ENCODE data around the gene CLIC2. TPM values are rescaled to one million over a fixed set of nuclear protein-coding genes. Genes with fewer than 3 reads are reported as not detected.
A peak's percentile ranks its signal among the peaks of the same experiment; 100 is the strongest.
"Not testable (repeated sequence)": the region's sequence is repeated elsewhere in the genome, so short reads cannot be mapped to it uniquely, and the experiment has no call there.

Gene CLIC2
- polyA plus RNA-seq, 2 of the 4 experiments (the other 2 are of a cell fraction) = 0.32 to 0.39 TPM

- ChIA-PET CTCF (no interaction called here), POLR2A (no interaction called here)
- WGBS (ENCODE audit: missing lambda C conversion rate) = 23% methylated on average over 1 of the region's 1 CpG
- H3K4me3 ChIP-seq = no peak overlapping the region
- no peaks in the 10 kb centered on the region for H3K4me1 ChIP-seq
- TF ChIP-seq MAFK (IDR thresholded peaks at IDR 0.05; ENCODE audit: partially characterized antibody) = peak; percentile 32
- TF ChIP-seq HMGXB4 (CRISPR knock-in tag; IDR thresholded peaks at IDR 0.05; ENCODE audit: borderline replicate concordance) = no peak
- TF ChIP-seq RNF2 (IDR thresholded peaks at IDR 0.05; ENCODE audit: borderline replicate concordance, low read depth) = no peak
- ATAC-seq (no peak), FAIRE-seq (no peak), DNase-seq (ENCODE audit: low read depth in 1 of 2, low spot score in 1 of 2) (no peak)
- no peaks in the 10 kb centered on the region for H3K9me3 ChIP-seq
- H3K27ac ChIP-seq = no peak overlapping the region
- H3K4me2 ChIP-seq = no peak overlapping the region
Measured at GRCh38 chrX:155270969-155271368, 63.4 kb downstream of the CLIC2 start.

DNA sequence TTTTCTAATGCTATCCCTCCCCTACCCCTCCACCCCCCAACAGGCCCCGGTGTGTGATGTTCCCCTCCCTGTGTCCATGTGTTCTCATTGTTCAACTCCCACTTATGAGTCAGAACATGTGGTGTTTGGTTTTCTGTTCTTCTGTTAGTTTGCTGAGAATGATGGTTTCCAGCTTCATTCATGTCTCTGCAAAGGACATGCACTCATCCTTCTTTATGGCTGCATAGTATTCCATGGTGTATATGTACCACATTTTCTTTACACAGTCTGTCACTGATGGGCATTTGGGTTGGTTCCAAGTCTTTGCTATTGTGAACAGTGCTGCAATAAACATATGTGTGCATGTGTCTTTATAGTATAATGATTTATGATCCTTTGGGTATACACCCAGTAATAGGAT is 66.4 kb downstream of the CLIC2 start:
- CTCF ChIA-PET; H3K4me3 ChIP-seq; FAIRE-seq; POLR2A ChIA-PET; DNase-seq (ENCODE audit: low read depth in 1 of 2, low spot score in 1 of 2); ATAC-seq; H3K27ac ChIP-seq; H3K4me2 ChIP-seq; H3K9me3 ChIP-seq; H3K4me1 ChIP-seq: not testable (repeated sequence)
- WGBS (ENCODE audit: missing lambda C conversion rate) = 60% methylated on average over 1 of the region's 1 CpG

DNA sequence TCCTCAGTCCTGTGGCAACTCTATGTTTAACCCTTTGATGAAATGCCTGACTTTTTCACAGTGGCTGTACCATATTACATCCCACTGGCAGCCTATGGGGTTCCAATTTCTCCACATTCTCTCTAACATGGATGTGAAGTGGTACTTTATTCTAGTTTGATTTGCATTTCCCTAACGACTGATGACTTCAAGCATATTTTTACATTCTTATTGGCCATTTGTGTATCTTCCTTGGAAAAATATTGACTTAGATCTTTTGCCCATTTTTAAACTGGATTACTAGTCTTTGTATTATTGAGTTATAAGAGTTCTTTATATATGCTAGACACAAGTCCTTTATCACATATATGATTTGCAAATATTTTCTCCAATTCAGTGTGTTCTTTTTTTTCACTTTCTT is 68.0 kb downstream of the CLIC2 start:
- H3K4me3 ChIP-seq = no peak overlapping the region
- H3K4me2 ChIP-seq = no peak overlapping the region
- peak; percentile 89 for FAIRE-seq
- no peak overlapping the region for H3K27ac ChIP-seq
- peak; percentile 79 for TF ChIP-seq RFX5 (IDR thresholded peaks at IDR 0.05)
- TF ChIP-seq, protein P1, sequence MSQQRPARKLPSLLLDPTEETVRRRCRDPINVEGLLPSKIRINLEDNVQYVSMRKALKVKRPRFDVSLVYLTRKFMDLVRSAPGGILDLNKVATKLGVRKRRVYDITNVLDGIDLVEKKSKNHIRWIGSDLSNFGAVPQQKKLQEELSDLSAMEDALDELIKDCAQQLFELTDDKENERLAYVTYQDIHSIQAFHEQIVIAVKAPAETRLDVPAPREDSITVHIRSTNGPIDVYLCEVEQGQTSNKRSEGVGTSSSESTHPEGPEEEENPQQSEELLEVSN (IDR thresholded peaks at IDR 0.05; ENCODE audit: borderline replicate concordance, low read depth) = no peak
- ChIA-PET CTCF (no interaction called here), POLR2A (no interaction called here)
- DNase-seq (ENCODE audit: low read depth in 1 of 2, low spot score in 1 of 2) = no peak
- WGBS (ENCODE audit: missing lambda C conversion rate) = 8% methylated on average over 1 of the region's 1 CpG
- no peaks in the 10 kb centered on the region for H3K9me3 ChIP-seq
- H3K4me1 ChIP-seq = 0 out of 3 replicates have a peak, but pooled peaks cover 3% of the 10 kb centered on the region
- ATAC-seq = no peak

GRCh38 chrX:155263854-155264628 is 70.4 kb downstream of the CLIC2 start, which contains the start of gene RAB39B:
RAB39B (minus strand) TSS chrX:155264491; CDS start chrX:155264288, 203 bp downstream.
- Histone ChIP-seq H3K4me1 (0 out of 3 replicates have a peak, but pooled peaks cover 3% of the 10 kb centered on the region), H3K4me3 (peak within 1 kb of the TSS; percentile 55), H3K27ac (peak within 1 kb of the TSS; percentile 32 to 82; a peak in 5 of 6 replicates), H3K9me3 (no peaks in the 10 kb centered on the region), H3K4me2 (peak within 1 kb of the TSS; percentile 78)
- CTCF ChIA-PET = no interaction called here
- FAIRE-seq (peak; percentile 88), ATAC-seq (peak; percentile 99 to 100), DNase-seq (ENCODE audit: low read depth in 1 of 2, low spot score in 1 of 2) (peak; percentile 51 to 74)
- WGBS (ENCODE audit: missing lambda C conversion rate) = 16% methylated on average over 20 of the region's 58 CpGs
- POLR2A ChIA-PET = no interaction called here
- TF ChIP-seq TFCP2L1 (CRISPR knock-in tag; IDR thresholded peaks at IDR 0.05) (no peak), CEBPB (IDR thresholded peaks at IDR 0.05) (peak in 1 of 2 experiments; percentile 54; a peak in 1 of 4 replicates), SMC3 (IDR thresholded peaks at IDR 0.05) (no peak), EHF (CRISPR knock-in tag; IDR thresholded peaks at IDR 0.05) (no peak), HOXB5 (CRISPR knock-in tag; IDR thresholded peaks at IDR 0.05) (no peak), MAX (IDR thresholded peaks at IDR 0.05) (no peak), FOSL2 (IDR thresholded peaks at IDR 0.05) (0 out of 2 replicates have a peak, but pooled peaks have one; percentile 48), FOSL2 (CRISPR knock-in tag; IDR thresholded peaks at IDR 0.05) (peak; percentile 90), TP53 (CRISPR knock-in tag; IDR thresholded peaks at IDR 0.05) (no peak), BHLHE40 (IDR thresholded peaks at IDR 0.05; ENCODE audit: low read depth, low read length) (no peak), HDAC2 (IDR thresholded peaks at IDR 0.05) (peak; percentile 72; the same call in 1 of the 2 replicates), PHF8 (IDR thresholded peaks at IDR 0.05; ENCODE audit: borderline replicate concordance, low read depth) (0 out of 2 replicates have a peak, but pooled peaks have one; percentile 45), RARB (CRISPR knock-in tag; IDR thresholded peaks at IDR 0.05) (no peak), SREBF2 (IDR thresholded peaks at IDR 0.05) (no peak), RCOR1 (IDR thresholded peaks at IDR 0.05; ENCODE audit: low read depth, low read length) (peak; percentile 75; the same call in 1 of the 2 replicates)
- TF ChIP-seq, protein P2, sequence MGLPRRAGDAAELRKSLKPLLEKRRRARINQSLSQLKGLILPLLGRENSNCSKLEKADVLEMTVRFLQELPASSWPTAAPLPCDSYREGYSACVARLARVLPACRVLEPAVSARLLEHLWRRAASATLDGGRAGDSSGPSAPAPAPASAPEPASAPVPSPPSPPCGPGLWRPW (IDR thresholded peaks at IDR 0.05) = no peak
- TF ChIP-seq, protein P1 (IDR thresholded peaks at IDR 0.05; ENCODE audit: borderline replicate concordance, low read depth) = peak; percentile 54; the same call in 1 of the 2 replicates
- TF ChIP-seq, protein P3, sequence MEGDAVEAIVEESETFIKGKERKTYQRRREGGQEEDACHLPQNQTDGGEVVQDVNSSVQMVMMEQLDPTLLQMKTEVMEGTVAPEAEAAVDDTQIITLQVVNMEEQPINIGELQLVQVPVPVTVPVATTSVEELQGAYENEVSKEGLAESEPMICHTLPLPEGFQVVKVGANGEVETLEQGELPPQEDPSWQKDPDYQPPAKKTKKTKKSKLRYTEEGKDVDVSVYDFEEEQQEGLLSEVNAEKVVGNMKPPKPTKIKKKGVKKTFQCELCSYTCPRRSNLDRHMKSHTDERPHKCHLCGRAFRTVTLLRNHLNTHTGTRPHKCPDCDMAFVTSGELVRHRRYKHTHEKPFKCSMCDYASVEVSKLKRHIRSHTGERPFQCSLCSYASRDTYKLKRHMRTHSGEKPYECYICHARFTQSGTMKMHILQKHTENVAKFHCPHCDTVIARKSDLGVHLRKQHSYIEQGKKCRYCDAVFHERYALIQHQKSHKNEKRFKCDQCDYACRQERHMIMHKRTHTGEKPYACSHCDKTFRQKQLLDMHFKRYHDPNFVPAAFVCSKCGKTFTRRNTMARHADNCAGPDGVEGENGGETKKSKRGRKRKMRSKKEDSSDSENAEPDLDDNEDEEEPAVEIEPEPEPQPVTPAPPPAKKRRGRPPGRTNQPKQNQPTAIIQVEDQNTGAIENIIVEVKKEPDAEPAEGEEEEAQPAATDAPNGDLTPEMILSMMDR (IDR thresholded peaks at IDR 0.05) = peak; percentile 10; the same call in 1 of the 3 replicates
- TF ChIP-seq, protein P4, sequence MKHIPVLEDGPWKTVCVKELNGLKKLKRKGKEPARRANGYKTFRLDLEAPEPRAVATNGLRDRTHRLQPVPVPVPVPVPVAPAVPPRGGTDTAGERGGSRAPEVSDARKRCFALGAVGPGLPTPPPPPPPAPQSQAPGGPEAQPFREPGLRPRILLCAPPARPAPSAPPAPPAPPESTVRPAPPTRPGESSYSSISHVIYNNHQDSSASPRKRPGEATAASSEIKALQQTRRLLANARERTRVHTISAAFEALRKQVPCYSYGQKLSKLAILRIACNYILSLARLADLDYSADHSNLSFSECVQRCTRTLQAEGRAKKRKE (CRISPR knock-in tag; IDR thresholded peaks at IDR 0.05; ENCODE audit: low read depth) = no peak
